Measurements from ENCODE around the gene FBLN2. TPM values are rescaled to one million over a fixed set of nuclear protein-coding genes. Genes with fewer than 3 reads are reported as not detected.
A peak's percentile ranks its signal among the peaks of the same experiment; 100 is the strongest.
"Not testable (repeated sequence)": the region's sequence is repeated elsewhere in the genome, so short reads cannot be mapped to it uniquely, and the experiment has no call there.

The FBLN2 gene
- 100 to 1,000 TPM in 3 of 4 donors, 10 to 100 TPM in 1; 85.9 to 187 (median 117) TPM for total RNA-seq

DNA sequence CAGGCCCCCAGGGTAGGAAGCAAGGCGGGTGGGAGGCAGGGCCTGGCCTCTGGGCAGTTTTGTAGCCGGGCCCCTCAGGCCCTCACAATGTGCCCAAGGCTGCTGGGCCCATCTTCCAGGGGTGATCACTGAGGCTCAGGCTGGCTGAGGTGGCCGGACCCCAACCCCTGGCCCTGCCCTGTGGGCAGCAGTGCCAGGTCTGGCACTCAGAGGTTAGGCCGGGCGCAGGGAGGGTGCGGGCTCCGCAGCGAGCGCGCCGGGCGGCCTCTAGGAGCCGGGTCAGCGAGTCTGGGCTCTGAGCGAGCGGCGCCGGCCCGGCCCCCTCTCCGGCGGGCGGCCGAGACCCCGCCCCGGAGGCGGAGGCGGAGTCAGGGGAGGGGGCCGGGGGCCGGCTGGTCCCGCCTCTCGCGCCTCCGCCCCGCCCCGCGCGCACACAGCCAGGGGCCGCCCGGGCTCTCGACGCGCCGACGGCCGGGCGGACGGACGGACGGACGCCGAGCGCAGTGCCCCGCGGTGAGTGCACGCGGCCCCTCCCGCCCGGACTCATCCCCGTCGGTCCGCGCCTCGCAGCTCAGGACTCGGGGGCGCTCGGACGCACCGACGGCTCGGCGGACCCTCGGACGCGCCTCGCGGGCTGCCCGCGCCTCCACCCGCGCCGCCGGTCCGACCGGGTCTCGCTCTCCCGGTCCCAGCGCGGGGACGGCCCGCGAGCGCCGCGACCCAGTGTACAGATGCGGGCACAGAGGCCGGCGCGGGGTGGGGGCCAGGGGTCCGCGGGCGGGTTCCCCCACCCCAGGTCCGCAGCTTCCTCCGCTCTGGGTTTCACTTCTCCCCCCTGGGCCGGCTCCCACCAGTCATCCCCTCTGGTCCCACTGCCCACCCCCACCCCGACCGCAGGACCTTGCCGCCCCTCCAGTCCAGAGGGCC lies at the start of gene FBLN2:
Gene FBLN2, plus strand, starts transcription at position 430 of the 927 bp plus-strand sequence. CDS start 21,231 bp downstream, outside the sequence.
- TF ChIP-seq, protein P1, sequence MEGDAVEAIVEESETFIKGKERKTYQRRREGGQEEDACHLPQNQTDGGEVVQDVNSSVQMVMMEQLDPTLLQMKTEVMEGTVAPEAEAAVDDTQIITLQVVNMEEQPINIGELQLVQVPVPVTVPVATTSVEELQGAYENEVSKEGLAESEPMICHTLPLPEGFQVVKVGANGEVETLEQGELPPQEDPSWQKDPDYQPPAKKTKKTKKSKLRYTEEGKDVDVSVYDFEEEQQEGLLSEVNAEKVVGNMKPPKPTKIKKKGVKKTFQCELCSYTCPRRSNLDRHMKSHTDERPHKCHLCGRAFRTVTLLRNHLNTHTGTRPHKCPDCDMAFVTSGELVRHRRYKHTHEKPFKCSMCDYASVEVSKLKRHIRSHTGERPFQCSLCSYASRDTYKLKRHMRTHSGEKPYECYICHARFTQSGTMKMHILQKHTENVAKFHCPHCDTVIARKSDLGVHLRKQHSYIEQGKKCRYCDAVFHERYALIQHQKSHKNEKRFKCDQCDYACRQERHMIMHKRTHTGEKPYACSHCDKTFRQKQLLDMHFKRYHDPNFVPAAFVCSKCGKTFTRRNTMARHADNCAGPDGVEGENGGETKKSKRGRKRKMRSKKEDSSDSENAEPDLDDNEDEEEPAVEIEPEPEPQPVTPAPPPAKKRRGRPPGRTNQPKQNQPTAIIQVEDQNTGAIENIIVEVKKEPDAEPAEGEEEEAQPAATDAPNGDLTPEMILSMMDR (IDR thresholded peaks at IDR 0.05) = peak in 1 of 4 experiments; percentile 10
- TF ChIP-seq POLR2A (IDR thresholded peaks at IDR 0.05) = peak; percentile 24 to 41
- TF ChIP-seq EP300 (IDR thresholded peaks at IDR 0.05) = no peak
- no peak for TF ChIP-seq POLR2AphosphoS5 (IDR thresholded peaks at IDR 0.05)
- Histone ChIP-seq H3K9me3 (no peaks in the 10 kb centered on the region), H3K4me3 (peak within 1 kb of the TSS; percentile 37 to 60), H3K27ac (peak within 1 kb of the TSS; percentile 20 to 80 (median 78)), H3K4me1 (peaks cover 0 to 72% (median 18%) of the 10 kb centered on the region in 3 donors), H3K36me3 (no peaks in the 10 kb centered on the region), H3K27me3 (peaks cover 62% of the 10 kb centered on the region)
- peak; percentile 85 for ATAC-seq
- 20 to 40% methylated on average over 1 of the region's 107 CpGs for WGBS, 2 donors (ENCODE audit: low coverage in 1 of 2)

GRCh38 chr3:13499246-13499645 lies 49.7 kb upstream of the FBLN2 start:
- peaks cover 0 to 30% (median 9%) of the 10 kb centered on the region in 3 donors for H3K4me1 ChIP-seq
- not testable (repeated sequence) for H3K27ac ChIP-seq, H3K4me3 ChIP-seq, ATAC-seq, H3K27me3 ChIP-seq, H3K9me3 ChIP-seq
- H3K36me3 ChIP-seq = peaks cover 0 to 49% of the 10 kb centered on the region in 2 donors
- WGBS, 2 donors (ENCODE audit: low coverage in 1 of 2) = 93 to 96% methylated on average over 4 to 8 of the region's 11 CpGs

- 100% methylated on average over 3 of the region's 15 CpGs; no CpG with 5 or more reads in 1 of the 2 donors for WGBS, 2 donors (ENCODE audit: low coverage in 1 of 2)
- no peak for TF ChIP-seq EP300 (IDR thresholded peaks at IDR 0.05)
- TF ChIP-seq POLR2A (IDR thresholded peaks at IDR 0.05) = no peak
- TF ChIP-seq, protein P1 (IDR thresholded peaks at IDR 0.05) = peak in 2 of 4 experiments; percentile 18 to 48
- TF ChIP-seq POLR2AphosphoS5 (IDR thresholded peaks at IDR 0.05) = no peak
- Histone ChIP-seq H3K27me3 (no peaks in the 10 kb centered on the region), H3K36me3 (peaks cover 0 to 56% of the 10 kb centered on the region in 2 donors), H3K4me3 (no peak overlapping the region), H3K4me1 (peaks cover 0 to 20% (median 9%) of the 10 kb centered on the region in 3 donors), H3K27ac (no peak overlapping the region), H3K9me3 (no peaks in the 10 kb centered on the region)
- ATAC-seq = no peak
Observed at GRCh38 chr3:13500133-13500885, 48.6 kb upstream of the FBLN2 start.

DNA sequence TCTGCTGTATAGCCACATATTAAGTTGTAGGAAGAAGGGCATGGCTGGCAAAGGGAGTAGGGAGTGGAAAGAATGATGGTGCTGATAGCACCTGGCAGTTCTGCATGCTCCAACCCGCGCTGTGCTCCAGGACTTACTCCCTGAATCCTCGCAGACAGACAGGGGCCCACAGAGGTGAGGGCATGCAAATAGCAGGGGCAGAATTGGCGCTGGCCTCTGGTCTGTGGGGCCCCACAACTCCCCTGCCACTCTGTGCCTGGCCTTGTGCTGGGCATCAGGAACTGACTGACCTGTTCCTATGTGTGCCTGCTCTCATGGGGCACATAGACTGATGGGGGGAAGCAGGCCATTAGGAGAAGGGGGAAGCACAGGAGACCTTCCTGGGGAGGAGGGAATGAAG lies 47.9 kb upstream of the FBLN2 start:
- no peaks in the 10 kb centered on the region for H3K27me3 ChIP-seq
- no peaks in the 10 kb centered on the region for H3K9me3 ChIP-seq
- no peak overlapping the region for H3K27ac ChIP-seq
- no CpG with 5 or more reads among the region's 4 CpGs for WGBS, 2 donors (ENCODE audit: low coverage in 1 of 2)
- H3K4me3 ChIP-seq = no peak overlapping the region
- H3K4me1 ChIP-seq = peaks cover 0 to 12% (median 8%) of the 10 kb centered on the region in 3 donors
- TF ChIP-seq, protein P1 (IDR thresholded peaks at IDR 0.05) = no peak
- no peak for TF ChIP-seq EP300 (IDR thresholded peaks at IDR 0.05)
- TF ChIP-seq POLR2AphosphoS5 (IDR thresholded peaks at IDR 0.05) = no peak
- TF ChIP-seq POLR2A (IDR thresholded peaks at IDR 0.05) = no peak
- H3K36me3 ChIP-seq = peaks cover 0 to 60% of the 10 kb centered on the region in 2 donors
- ATAC-seq = no peak

DNA sequence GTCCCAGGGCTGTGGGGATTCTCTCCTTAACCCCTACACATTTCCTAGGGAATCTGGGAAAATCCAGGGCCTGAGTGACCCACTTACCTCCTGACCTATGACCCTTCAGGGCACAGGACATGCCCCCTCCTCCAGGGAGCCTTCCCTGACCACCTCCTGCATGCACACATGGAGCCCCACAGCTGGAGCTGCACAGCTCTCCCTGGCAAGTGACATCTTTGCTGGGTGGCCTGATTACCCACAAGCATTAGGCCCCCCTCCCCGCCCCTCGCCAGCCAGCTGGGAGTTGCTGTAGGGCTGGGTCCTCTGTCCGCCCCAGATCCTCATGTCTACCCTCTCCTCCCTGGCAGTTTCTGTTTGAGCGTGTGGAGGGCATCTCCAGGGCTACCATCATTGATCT lies 47.4 kb upstream of the FBLN2 start:
- Histone ChIP-seq H3K27me3 (no peaks in the 10 kb centered on the region), H3K27ac (no peak overlapping the region), H3K4me3 (no peak overlapping the region), H3K36me3 (peaks cover 0 to 60% of the 10 kb centered on the region in 2 donors), H3K9me3 (no peaks in the 10 kb centered on the region), H3K4me1 (peaks cover 0 to 8% (median 4%) of the 10 kb centered on the region in 3 donors)
- ATAC-seq = no peak
- TF ChIP-seq POLR2AphosphoS5 (IDR thresholded peaks at IDR 0.05) = no peak
- no peak for TF ChIP-seq EP300 (IDR thresholded peaks at IDR 0.05)
- TF ChIP-seq, protein P1 (IDR thresholded peaks at IDR 0.05) = no peak
- no peak for TF ChIP-seq POLR2A (IDR thresholded peaks at IDR 0.05)
- no CpG with 5 or more reads among the region's 4 CpGs for WGBS, 2 donors (ENCODE audit: low coverage in 1 of 2)

Data from gastroesophageal sphincter (tissue), 4 donors.